ENCODE measurements around the gene PPP2R5C. TPM values are rescaled to one million over a fixed set of nuclear protein-coding genes. Genes with fewer than 3 reads are reported as not detected.
"Not testable (repeated sequence)": the region's sequence is repeated elsewhere in the genome, so short reads cannot be mapped to it uniquely, and the experiment has no call there.

PPP2R5C gene
- total and polyA plus RNA-seq, 9 of the 15 experiments (the other 6 are each of a cell fraction or from before 2014, with no cell fraction given), result 284 to 617 (median 395) TPM

DNA sequence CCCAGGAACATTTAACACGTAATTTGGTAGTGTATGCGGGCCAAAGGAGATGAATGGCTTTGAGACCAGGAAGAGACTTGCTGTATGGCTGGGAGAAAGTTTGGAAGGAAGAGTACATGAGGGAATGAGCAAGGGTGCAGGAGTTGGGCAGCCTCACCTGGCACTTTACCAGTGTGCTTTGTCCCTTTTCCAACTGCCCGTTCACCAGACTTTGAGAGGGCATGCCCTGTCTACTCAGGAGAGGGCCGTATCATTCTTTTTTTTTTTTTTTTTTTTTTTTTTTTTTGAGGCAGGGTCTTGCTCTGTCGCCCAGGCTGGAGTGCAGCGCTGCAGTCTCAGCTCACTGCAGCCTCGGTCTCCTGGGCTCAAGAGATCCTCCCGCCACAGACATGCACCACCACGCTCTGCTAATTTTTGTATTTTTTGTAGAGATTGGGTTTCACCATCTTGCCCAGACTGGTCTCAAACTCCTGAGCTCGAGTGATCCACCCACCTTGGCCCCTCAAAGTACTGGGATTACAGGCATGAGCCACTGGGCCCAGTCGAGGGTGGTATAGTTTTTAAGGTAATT lies 209.4 kb downstream of the PPP2R5C start:
- BruUV-seq (replicated peaks), result no TSS peak
- ATAC-seq, result no peak
- no peak overlapping the region for H3K9ac ChIP-seq (ENCODE audit: insufficient read depth in 1 of 2, low read depth in 2 of 2, low read length in 2 of 2)
- TF ChIP-seq TCFL5 (CRISPR knock-in tag; conservative IDR thresholded peaks at IDR 0.05) (no peak), TEAD4 (IDR thresholded peaks at IDR 0.05; ENCODE audit: low read length) (no peak), TEAD4 (CRISPR knock-in tag; IDR thresholded peaks at IDR 0.05; ENCODE audit: borderline replicate concordance) (no peak), NONO (IDR thresholded peaks at IDR 0.05; ENCODE audit: low read depth in 2 of 2, low read length in 1 of 2) (no peak), JUNB (CRISPR knock-in tag; conservative IDR thresholded peaks at IDR 0.05) (no peak), ZNF707 (CRISPR knock-in tag; conservative IDR thresholded peaks at IDR 0.05) (no peak), KAT2B (IDR thresholded peaks at IDR 0.05; ENCODE audit: low read depth, low read length) (no peak)
- TF ChIP-seq, protein P1, sequence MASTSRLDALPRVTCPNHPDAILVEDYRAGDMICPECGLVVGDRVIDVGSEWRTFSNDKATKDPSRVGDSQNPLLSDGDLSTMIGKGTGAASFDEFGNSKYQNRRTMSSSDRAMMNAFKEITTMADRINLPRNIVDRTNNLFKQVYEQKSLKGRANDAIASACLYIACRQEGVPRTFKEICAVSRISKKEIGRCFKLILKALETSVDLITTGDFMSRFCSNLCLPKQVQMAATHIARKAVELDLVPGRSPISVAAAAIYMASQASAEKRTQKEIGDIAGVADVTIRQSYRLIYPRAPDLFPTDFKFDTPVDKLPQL (IDR thresholded peaks at IDR 0.05; ENCODE audit: extremely low read depth, insufficient read length), result no peak
- TF ChIP-seq, protein P2, sequence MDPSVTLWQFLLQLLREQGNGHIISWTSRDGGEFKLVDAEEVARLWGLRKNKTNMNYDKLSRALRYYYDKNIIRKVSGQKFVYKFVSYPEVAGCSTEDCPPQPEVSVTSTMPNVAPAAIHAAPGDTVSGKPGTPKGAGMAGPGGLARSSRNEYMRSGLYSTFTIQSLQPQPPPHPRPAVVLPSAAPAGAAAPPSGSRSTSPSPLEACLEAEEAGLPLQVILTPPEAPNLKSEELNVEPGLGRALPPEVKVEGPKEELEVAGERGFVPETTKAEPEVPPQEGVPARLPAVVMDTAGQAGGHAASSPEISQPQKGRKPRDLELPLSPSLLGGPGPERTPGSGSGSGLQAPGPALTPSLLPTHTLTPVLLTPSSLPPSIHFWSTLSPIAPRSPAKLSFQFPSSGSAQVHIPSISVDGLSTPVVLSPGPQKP (CRISPR knock-in tag; IDR thresholded peaks at IDR 0.05), result no peak
- H3K9me3 ChIP-seq (replicated peaks; ENCODE audit: control insufficient read depth, insufficient read depth, low read depth, low read length), result no peaks in the 10 kb centered on the region
- no peak for FAIRE-seq
- H3K79me2 ChIP-seq (ENCODE audit: control insufficient read depth, insufficient read depth, low read length), result peaks cover 92% of the 10 kb centered on the region
- ChIA-PET POLR2A (interaction anchor here (1.4 kb wide), 1 partner anchor 16 kb away, joined by 3 read pairs; no protein-coding TSS in a partner anchor), CTCF (ENCODE audit: low intra/inter-chr PET ratio) (no interaction called here)
- H3K9me1 ChIP-seq (ENCODE audit: control insufficient read depth, insufficient read depth, low read length), result no peaks in the 10 kb centered on the region
- no peaks in the 10 kb centered on the region for H3K27me3 ChIP-seq (ENCODE audit: control insufficient read depth in 2 of 2, insufficient read depth in 2 of 2, low read length in 2 of 2)
- no peak for DNase-seq (ENCODE audit: extremely low read depth in 1 of 4, low spot score in 3 of 4)
- peaks cover 7% of the 10 kb centered on the region; the same call in 1 of the 2 replicates for H4K20me1 ChIP-seq (replicated peaks; ENCODE audit: control insufficient read depth, insufficient read depth, low read length)
- in situ Hi-C loops (cut with MboI), result no loop called here
- H3K27ac ChIP-seq (ENCODE audit: extremely low read depth, low read depth, low read length), result no peak overlapping the region
- peaks cover 0 to 13% of the 10 kb centered on the region in 2 experiments; a peak in 3 of 5 replicates for H3K4me1 ChIP-seq (replicated peaks in 1 of 2; ENCODE audit: control insufficient read depth in 2 of 2, insufficient read depth in 2 of 2, low read length in 2 of 2)
- intact Hi-C loops (cut with micrococcal nuclease), result no loop called here
- WGBS (ENCODE audit: insufficient coverage, low coverage, missing lambda C conversion rate), result 82% methylated on average over 5 of the region's 11 CpGs
- no peak overlapping the region for H3K4me2 ChIP-seq (ENCODE audit: insufficient read depth, low read length)
- H3K36me3 ChIP-seq (ENCODE audit: control insufficient read depth, insufficient read depth, low read length), result peaks cover 53% of the 10 kb centered on the region
- H2AFZ ChIP-seq (ENCODE audit: low read depth, low read length), result no peak overlapping the region
- H3K4me3 ChIP-seq, result no peak overlapping the region

DNA sequence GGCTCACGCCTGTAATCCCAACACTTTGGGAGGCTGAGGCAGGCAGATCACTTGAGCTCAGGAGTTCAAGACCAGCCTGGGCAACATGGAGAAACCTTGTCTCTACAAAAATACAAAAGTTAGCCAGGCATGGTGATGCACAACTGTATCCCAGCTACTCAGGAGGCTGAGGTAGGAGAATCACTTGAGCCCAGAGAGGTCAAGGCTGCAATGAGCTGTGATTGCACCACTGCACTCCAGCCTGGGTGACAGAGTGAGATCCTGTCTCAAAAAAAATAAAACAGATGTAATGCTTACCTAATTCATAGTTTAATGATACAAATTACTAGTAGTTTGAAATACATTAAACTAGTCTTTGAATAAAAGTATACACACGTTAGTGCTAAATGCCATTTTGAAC lies 209.9 kb downstream of the PPP2R5C start:
- ATAC-seq, result peak; percentile 29; the same call in 2 of the 3 replicates
- H3K4me3 ChIP-seq; CTCF ChIA-PET (ENCODE audit: low intra/inter-chr PET ratio); H3K4me2 ChIP-seq (ENCODE audit: insufficient read depth, low read length); BruUV-seq (replicated peaks); H2AFZ ChIP-seq (ENCODE audit: low read depth, low read length); FAIRE-seq; H3K9ac ChIP-seq (ENCODE audit: insufficient read depth in 1 of 2, low read depth in 2 of 2, low read length in 2 of 2); H4K20me1 ChIP-seq (replicated peaks; ENCODE audit: control insufficient read depth, insufficient read depth, low read length); in situ Hi-C loops (cut with MboI); H3K9me1 ChIP-seq (ENCODE audit: control insufficient read depth, insufficient read depth, low read length); H3K27ac ChIP-seq (ENCODE audit: extremely low read depth, low read depth, low read length); H3K9me3 ChIP-seq (replicated peaks; ENCODE audit: control insufficient read depth, insufficient read depth, low read depth, low read length); intact Hi-C loops (cut with micrococcal nuclease); DNase-seq (ENCODE audit: extremely low read depth in 1 of 4, low spot score in 3 of 4); H3K27me3 ChIP-seq (ENCODE audit: control insufficient read depth in 2 of 2, insufficient read depth in 2 of 2, low read length in 2 of 2): not testable (repeated sequence)
- POLR2A ChIA-PET, result interaction anchor here (1.1 to 1.4 kb wide), 2 partner anchors 16 to 21 kb away, joined by 3 to 10 read pairs; no protein-coding TSS in a partner anchor
- WGBS (ENCODE audit: insufficient coverage, low coverage, missing lambda C conversion rate), result 58% methylated on average over 1 of the region's 2 CpGs
- peaks cover 0 to 13% of the 10 kb centered on the region in 2 experiments; a peak in 3 of 5 replicates for H3K4me1 ChIP-seq (replicated peaks in 1 of 2; ENCODE audit: control insufficient read depth in 2 of 2, insufficient read depth in 2 of 2, low read length in 2 of 2)
- peaks cover 56% of the 10 kb centered on the region for H3K36me3 ChIP-seq (ENCODE audit: control insufficient read depth, insufficient read depth, low read length)
- H3K79me2 ChIP-seq (ENCODE audit: control insufficient read depth, insufficient read depth, low read length), result peaks cover 87% of the 10 kb centered on the region
